Parathyroid adenoma (tissue), 2 donors: Measurements from ENCODE around the gene PTPRF.
"Not testable (repeated sequence)": the region's sequence is repeated elsewhere in the genome, so short reads cannot be mapped to it uniquely, and the experiment has no call there.

Source experiments
- H2AFZ ChIP-seq: fragments of 300-600 bp; sonication (generic); one replicate; pipeline ENCODE4 v1.7.0; 2017; ENCODE audit warnings: antibody characterized with exemption, mild to moderate bottlenecking
- H3K27ac ChIP-seq: fragments of 300-600 bp; sonication (generic); one replicate; pipeline ENCODE4 v1.7.0; 2017
- H3K27me3 ChIP-seq: fragments of 300-600 bp; sonication (generic); one replicate; pipeline ENCODE4 v1.7.0; 2017; ENCODE audit warnings: low read length; ENCODE audit not compliant: control insufficient read depth, insufficient read depth
- H3K36me3 ChIP-seq: fragments of 300-600 bp; sonication (generic); one replicate; pipeline ENCODE4 v1.7.0; 2017; ENCODE audit warnings: low read length; ENCODE audit not compliant: control insufficient read depth, insufficient read depth
- H3K4me1 ChIP-seq: fragments of 300-600 bp; sonication (generic); one replicate; pipeline ENCODE4 v1.7.0; 2017; ENCODE audit warnings: control low read depth
- H3K4me2 ChIP-seq: fragments of 300-600 bp; sonication (generic); one replicate; pipeline ENCODE4 v1.7.0; 2017; ENCODE audit warnings: low read length
- H3K4me3 ChIP-seq: fragments of 300-600 bp; sonication (generic); one replicate; pipeline ENCODE4 v1.7.0; 2017; ENCODE audit warnings: low read depth, low read length
- H3K79me2 ChIP-seq: fragments of 300-600 bp; sonication (generic); one replicate; pipeline ENCODE4 v1.7.0; 2017; ENCODE audit warnings: control low read depth
- H3K9ac ChIP-seq: fragments of 300-600 bp; sonication (generic); one replicate; pipeline ENCODE4 v1.7.0; 2017; ENCODE audit warnings: mild to moderate bottlenecking
- H3K9me3 ChIP-seq: fragments of 300-600 bp; sonication (generic); one replicate; pipeline ENCODE4 v1.7.0; 2017; ENCODE audit warnings: low read length; ENCODE audit not compliant: control insufficient read depth
- CTCF ChIP-seq: fragments of 300-600 bp; sonication (generic); IDR thresholded peaks from one replicate; pipeline ENCODE4 v1.7.0; 2017; ENCODE audit warnings: antibody characterized with exemption, mild to moderate bottlenecking
- donor health status: primary hyperparathyroidism.

The PTPRF gene

GRCh38 chr1:43491061-43491460 lies 39.6 kb upstream of the PTPRF start:
- Histone ChIP-seq H2AFZ (no peak overlapping the region), H3K27ac (no peak overlapping the region), H3K4me3 (no peak overlapping the region), H3K4me2 (no peak overlapping the region), H3K4me1 (no peaks in the 10 kb centered on the region), H3K79me2 (no peaks in the 10 kb centered on the region), H3K9ac (no peak overlapping the region), H3K9me3 (no peaks in the 10 kb centered on the region), H3K27me3 (no peaks in the 10 kb centered on the region), H3K36me3 (no peaks in the 10 kb centered on the region)
- no peak for TF ChIP-seq CTCF

DNA sequence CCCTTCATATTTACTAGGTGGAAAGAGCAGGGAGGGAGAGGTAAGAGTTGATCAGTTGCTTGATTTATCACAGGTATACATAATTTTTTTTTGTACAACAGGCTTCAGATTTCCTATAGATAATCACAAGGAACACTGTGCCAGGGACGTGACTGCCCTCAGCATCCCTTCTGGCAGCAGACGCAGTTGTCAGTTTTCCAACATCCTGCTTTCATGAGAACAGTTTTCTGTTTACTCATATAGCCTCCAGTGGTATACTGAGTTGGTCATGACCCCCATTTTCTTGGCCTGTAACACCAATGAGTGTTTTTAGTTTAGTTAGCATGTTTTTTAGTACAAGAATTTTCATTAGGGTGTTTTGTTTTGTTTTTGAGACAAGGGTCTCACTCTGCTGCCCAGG lies 37.9 kb upstream of the PTPRF start:
- no peaks in the 10 kb centered on the region for H3K27me3 ChIP-seq
- no peaks in the 10 kb centered on the region for H3K36me3 ChIP-seq
- no peak overlapping the region for H3K4me3 ChIP-seq
- H3K9ac ChIP-seq: no peak overlapping the region
- H3K27ac ChIP-seq: no peak overlapping the region
- no peak overlapping the region for H3K4me2 ChIP-seq
- H3K79me2 ChIP-seq: no peaks in the 10 kb centered on the region
- H3K9me3 ChIP-seq: no peaks in the 10 kb centered on the region
- H2AFZ ChIP-seq: no peak overlapping the region
- TF ChIP-seq CTCF: no peak
- H3K4me1 ChIP-seq: no peaks in the 10 kb centered on the region

DNA sequence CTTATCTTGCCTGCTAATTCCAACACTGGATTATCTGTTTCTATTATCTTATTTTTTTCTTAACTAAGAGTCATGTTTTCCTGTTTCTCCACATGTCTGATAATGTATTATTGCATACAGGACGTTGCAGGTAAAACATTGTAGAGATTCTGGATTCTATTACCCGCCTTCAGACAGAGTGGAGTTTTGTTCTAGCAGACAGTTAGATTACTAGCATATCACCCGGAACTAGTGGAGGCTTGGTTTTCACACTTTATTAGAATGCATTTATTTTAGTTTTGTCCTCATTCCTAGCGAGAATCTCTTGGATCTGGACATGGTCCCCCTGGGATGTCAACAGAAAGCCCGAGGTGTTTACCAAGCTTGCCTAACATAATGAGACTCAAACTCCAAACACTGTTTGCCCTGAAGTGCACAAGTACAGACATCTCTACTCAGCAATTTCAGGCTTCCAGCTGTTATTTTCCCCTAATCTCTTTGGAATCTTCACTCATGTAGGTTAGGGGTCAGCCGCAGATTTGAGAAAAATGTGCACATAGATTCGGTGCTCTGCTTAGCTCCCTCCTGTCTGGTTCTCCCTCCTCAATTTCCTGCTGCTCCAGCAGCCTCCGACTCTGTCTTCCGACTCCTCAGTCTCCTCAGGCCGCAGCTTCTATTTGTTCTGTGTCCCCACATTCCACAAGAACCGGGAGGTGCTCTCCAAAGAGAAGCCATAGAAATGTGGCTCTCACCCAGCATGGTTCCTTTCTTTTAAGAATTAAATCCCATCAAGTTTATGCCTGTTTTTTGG lies 36.8 kb upstream of the PTPRF start:
- H3K27me3 ChIP-seq: no peaks in the 10 kb centered on the region

DNA sequence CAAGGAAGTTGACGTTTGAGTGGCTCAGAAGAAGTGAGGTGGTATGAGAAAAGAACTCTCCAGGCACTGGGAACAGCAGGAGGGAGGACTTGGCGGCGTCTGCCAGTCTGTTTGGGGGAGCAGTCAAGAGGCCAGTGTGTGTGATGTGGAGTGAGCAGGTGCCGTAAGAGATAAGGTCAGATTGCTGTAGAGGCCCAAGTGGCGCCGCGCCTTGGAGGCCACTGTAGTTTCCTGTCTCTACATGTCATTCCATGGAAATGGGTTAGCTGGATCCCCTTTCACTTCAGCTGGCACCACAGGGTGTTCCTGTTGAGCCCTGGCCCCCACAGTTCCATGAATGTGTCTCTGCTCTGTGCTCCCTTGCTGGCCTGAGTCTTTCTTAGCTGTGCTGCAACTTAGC lies 35.5 kb upstream of the PTPRF start:
- Histone ChIP-seq H3K27ac (no peak overlapping the region), H3K4me2 (no peak overlapping the region), H3K9me3 (no peaks in the 10 kb centered on the region), H3K4me3 (no peak overlapping the region), H3K9ac (no peak overlapping the region), H3K4me1 (no peaks in the 10 kb centered on the region), H2AFZ (no peak overlapping the region), H3K36me3 (no peaks in the 10 kb centered on the region), H3K27me3 (no peaks in the 10 kb centered on the region), H3K79me2 (no peaks in the 10 kb centered on the region)
- TF ChIP-seq CTCF: no peak

More for the DNA sequence above, 36.8 kb upstream of the PTPRF start:
- Histone ChIP-seq H3K27ac (no peak overlapping the region), H3K4me2 (peak overlapping the region; percentile 1), H3K4me3 (no peak overlapping the region), H2AFZ (peak overlapping the region; percentile 72), H3K79me2 (no peaks in the 10 kb centered on the region), H3K9ac (no peak overlapping the region), H3K9me3 (no peaks in the 10 kb centered on the region), H3K4me1 (no peaks in the 10 kb centered on the region), H3K36me3 (no peaks in the 10 kb centered on the region)
- TF ChIP-seq CTCF: no peak

- no peak for TF ChIP-seq CTCF
These were observed 30.8 kb upstream of the PTPRF start for GRCh38 chr1:43499898-43500297.

DNA sequence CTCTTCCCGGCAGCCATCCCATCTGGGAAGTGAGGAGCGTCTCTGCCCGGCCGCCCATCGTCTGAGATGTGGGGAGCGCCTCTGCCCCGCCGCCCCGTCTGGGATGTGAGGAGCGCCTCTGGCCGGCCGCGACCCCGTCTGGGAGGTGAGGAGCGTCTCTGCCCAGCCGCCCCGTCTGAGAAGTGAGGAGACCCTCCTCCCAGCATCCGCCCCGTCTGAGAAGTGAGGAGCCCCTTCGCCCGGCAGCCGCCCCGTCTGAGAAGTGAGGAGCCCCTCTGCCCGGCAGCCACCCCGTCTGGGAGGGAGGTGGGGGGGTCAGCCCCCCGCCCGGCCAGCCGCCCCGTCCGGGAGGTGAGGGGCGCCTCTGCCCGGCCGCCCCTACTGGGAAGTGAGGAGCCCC lies 28.9 kb upstream of the PTPRF start:
- not testable (repeated sequence) for H3K4me1 ChIP-seq, H3K4me2 ChIP-seq, H3K27ac ChIP-seq, H3K9ac ChIP-seq, H3K27me3 ChIP-seq, H2AFZ ChIP-seq, H3K4me3 ChIP-seq, H3K79me2 ChIP-seq, H3K9me3 ChIP-seq, H3K36me3 ChIP-seq

More at GRCh38 chr1:43499898-43500297, 30.8 kb upstream of the PTPRF start:
- H3K4me3 ChIP-seq: no peak overlapping the region
- no peaks in the 10 kb centered on the region for H3K36me3 ChIP-seq
- H3K9ac ChIP-seq: no peak overlapping the region
- no peaks in the 10 kb centered on the region for H3K9me3 ChIP-seq
- H3K4me2 ChIP-seq: no peak overlapping the region
- H2AFZ ChIP-seq: no peak overlapping the region
- no peaks in the 10 kb centered on the region for H3K4me1 ChIP-seq
- no peaks in the 10 kb centered on the region for H3K27me3 ChIP-seq
- H3K27ac ChIP-seq: no peak overlapping the region
- no peaks in the 10 kb centered on the region for H3K79me2 ChIP-seq
